RWPE2 (cell line): ENCODE data around the gene IL17RD.
A peak's percentile ranks its signal among the peaks of the same experiment; 100 is the strongest.

ENCODE experiments used
- ATAC-seq: fragments of 200-7000 bp; cut with Tn5 transposase; 3 replicates; pipeline ENCODE4 v1.9.1; 2021; ENCODE audit warnings: low read depth
- DNase-seq: peaks from one replicate; pipeline ENCODE4 v3.0.0-alpha.2; 2020; ENCODE audit warnings: low spot score
- H3K27ac ChIP-seq: fragments of 450-650 bp; 2 replicates; pipeline ENCODE4 v1.5.1; 2017; ENCODE audit warnings: mild to moderate bottlenecking; ENCODE audit not compliant: poor library complexity, severe bottlenecking
- H3K27me3 ChIP-seq: fragments of 250-450 bp; sonication (Bioruptor Pico); 2 replicates; pipeline ENCODE4 v1.5.1; 2021; ENCODE audit warnings: mild to moderate bottlenecking, moderate library complexity; ENCODE audit not compliant: insufficient read depth, poor library complexity, severe bottlenecking
- H3K36me3 ChIP-seq: fragments of 250-450 bp; sonication (Bioruptor Pico); 2 replicates; pipeline ENCODE4 v1.5.1; 2020; ENCODE audit warnings: low read depth, mild to moderate bottlenecking, moderate library complexity
- H3K4me1 ChIP-seq: fragments of 250-450 bp; sonication (Bioruptor Pico); 2 replicates; pipeline ENCODE4 v1.5.1; 2021; ENCODE audit warnings: mild to moderate bottlenecking, moderate library complexity; ENCODE audit not compliant: insufficient read depth, poor library complexity, severe bottlenecking
- H3K4me3 ChIP-seq: fragments of 250-450 bp; sonication (Bioruptor Pico); 2 replicates; pipeline ENCODE4 v1.5.1; 2021; ENCODE audit warnings: mild to moderate bottlenecking, moderate library complexity; ENCODE audit not compliant: severe bottlenecking
- H3K9me3 ChIP-seq: fragments of 250-450 bp; sonication (Bioruptor Pico); 2 replicates; pipeline ENCODE4 v1.5.1; 2021; ENCODE audit warnings: mild to moderate bottlenecking, moderate library complexity; ENCODE audit not compliant: severe bottlenecking
- CTCF ChIP-seq: fragments of 450-650 bp; IDR thresholded peaks from one replicate; pipeline ENCODE4 v1.5.1; 2017; ENCODE audit warnings: mild to moderate bottlenecking, moderate library complexity; ENCODE audit not compliant: poor library complexity, severe bottlenecking

The IL17RD gene

GRCh38 chr3:57061556-57061955, 103.6 kb downstream of the IL17RD start:
- H3K27me3 ChIP-seq, result no peaks in the 10 kb centered on the region
- no peaks in the 10 kb centered on the region for H3K36me3 ChIP-seq
- DNase-seq (no peak), ATAC-seq (no peak)
- H3K9me3 ChIP-seq, result no peaks in the 10 kb centered on the region
- H3K4me1 ChIP-seq, result peaks cover 24% of the 10 kb centered on the region
- no peak for TF ChIP-seq CTCF
- H3K27ac ChIP-seq, result peak overlapping the region; percentile 66
- no peak overlapping the region for H3K4me3 ChIP-seq

GRCh38 chr3:57060089-57060821, 104.9 kb downstream of the IL17RD start, which contains the start of gene SPATA12:
Gene SPATA12, plus strand, starts transcription at chr3:57060664. Its CDS starts 13,031 bp downstream, at chr3:57073695.
- DNase-seq (peak; percentile 95), ATAC-seq (peak; percentile 99)
- TF ChIP-seq CTCF, result no peak
- Histone ChIP-seq H3K27me3 (no peaks in the 10 kb centered on the region), H3K9me3 (no peaks in the 10 kb centered on the region), H3K27ac (peak within 1 kb of the TSS; percentile 66), H3K4me3 (no peak within 1 kb of the TSS), H3K36me3 (no peaks in the 10 kb centered on the region), H3K4me1 (peaks cover 24% of the 10 kb centered on the region)

GRCh38 chr3:57059411-57059810, 105.7 kb downstream of the IL17RD start:
- Histone ChIP-seq H3K4me1 (peaks cover 24% of the 10 kb centered on the region), H3K27me3 (no peaks in the 10 kb centered on the region), H3K36me3 (no peaks in the 10 kb centered on the region), H3K4me3 (no peak overlapping the region), H3K27ac (peak overlapping the region; percentile 66), H3K9me3 (no peaks in the 10 kb centered on the region)
- TF ChIP-seq CTCF, result no peak
- DNase-seq, result no peak
- ATAC-seq, result no peak

- Histone ChIP-seq H3K9me3 (no peaks in the 10 kb centered on the region), H3K27me3 (no peaks in the 10 kb centered on the region), H3K4me1 (peaks cover 24% of the 10 kb centered on the region), H3K36me3 (no peaks in the 10 kb centered on the region), H3K27ac (no peak overlapping the region), H3K4me3 (no peak overlapping the region)
- DNase-seq (no peak), ATAC-seq (no peak)
- TF ChIP-seq CTCF, result no peak
These were observed 107.8 kb downstream of the IL17RD start for GRCh38 chr3:57057351-57057750.

GRCh38 chr3:57053122-57053521, 112.0 kb downstream of the IL17RD start:
- no peak overlapping the region for H3K4me3 ChIP-seq
- no peaks in the 10 kb centered on the region for H3K27me3 ChIP-seq
- ATAC-seq (no peak), DNase-seq (no peak)
- no peaks in the 10 kb centered on the region for H3K4me1 ChIP-seq
- H3K27ac ChIP-seq, result no peak overlapping the region
- H3K36me3 ChIP-seq, result no peaks in the 10 kb centered on the region
- no peak for TF ChIP-seq CTCF
- no peaks in the 10 kb centered on the region for H3K9me3 ChIP-seq
